ENCODE data around the gene TYSND1. TPM values are rescaled to one million over a fixed set of nuclear protein-coding genes. Genes with fewer than 3 reads are reported as not detected.

TYSND1 gene
- total RNA-seq, 1 experiment from 2014 or later = 39.3 TPM

- no peaks in the 10 kb centered on the region for H3K36me3 ChIP-seq (ENCODE audit: control insufficient read depth, insufficient read depth, low read length)
- ChIA-PET CTCF (no interaction called here), POLR2A (no interaction called here)
- in situ Hi-C loops (cut with HindIII; ENCODE audit: low pct_unique_long_range_greater_than_20kb, low sequenced_read_pairs) (no loop called here), intact Hi-C loops (cut with micrococcal nuclease; ENCODE audit: unreplicated experiment) (no loop called here)
- no peak for TF ChIP-seq SIN3A (IDR thresholded peaks at IDR 0.05; ENCODE audit: borderline replicate concordance, insufficient read depth, low read depth, low read length)
- no peak for TF ChIP-seq POLR2AphosphoS5 (IDR thresholded peaks at IDR 0.05; ENCODE audit: low read depth, low read length)
- TF ChIP-seq TCF7L2 (IDR thresholded peaks at IDR 0.05; ENCODE audit: low read depth, low read length) = no peak
- TF ChIP-seq REST (IDR thresholded peaks at IDR 0.05; ENCODE audit: insufficient read depth in 1 of 2, low read depth in 2 of 2, low read length in 1 of 2) = no peak
- TF ChIP-seq CTCF (IDR thresholded peaks at IDR 0.05) = no peak
- H3K4me3 ChIP-seq (ENCODE audit: low read depth in 2 of 2, low read length in 2 of 2) = no peak overlapping the region
- H3K27ac ChIP-seq (ENCODE audit: low read length) = no peak overlapping the region
- ATAC-seq (no peak), DNase-seq (ENCODE audit: low read depth, low spot score) (no peak)
- no peaks in the 10 kb centered on the region for H3K4me1 ChIP-seq (ENCODE audit: control insufficient read depth, insufficient read depth, low read length)
- no TSS peak for BruUV-seq (replicated peaks)
- no peaks in the 10 kb centered on the region for H3K9me3 ChIP-seq (ENCODE audit: control insufficient read depth, insufficient read depth, low read depth, low read length)
- H3K27me3 ChIP-seq (ENCODE audit: control insufficient read depth, insufficient read depth, low read length) = no peaks in the 10 kb centered on the region
Observed at GRCh38 chr10:70109064-70109729, 37.3 kb downstream of the TYSND1 start.

- H3K36me3 ChIP-seq (ENCODE audit: control insufficient read depth, insufficient read depth, low read length) = no peaks in the 10 kb centered on the region
- H3K4me3 ChIP-seq (ENCODE audit: low read depth in 2 of 2, low read length in 2 of 2) = no peak overlapping the region
- no peak for DNase-seq (ENCODE audit: low read depth, low spot score)
- TF ChIP-seq POLR2AphosphoS5 (IDR thresholded peaks at IDR 0.05; ENCODE audit: low read depth, low read length) = no peak
- TF ChIP-seq SIN3A (IDR thresholded peaks at IDR 0.05; ENCODE audit: borderline replicate concordance, insufficient read depth, low read depth, low read length) = no peak
- peak; percentile 85 for TF ChIP-seq CTCF (IDR thresholded peaks at IDR 0.05)
- intact Hi-C loops (cut with micrococcal nuclease; ENCODE audit: unreplicated experiment) = no loop called here
- no TSS peak for BruUV-seq (replicated peaks)
- CTCF ChIA-PET = no interaction called here
- peak; percentile 79 for ATAC-seq
- no peaks in the 10 kb centered on the region for H3K9me3 ChIP-seq (ENCODE audit: control insufficient read depth, insufficient read depth, low read depth, low read length)
- H3K27ac ChIP-seq (ENCODE audit: low read length) = no peak overlapping the region
- no peaks in the 10 kb centered on the region for H3K4me1 ChIP-seq (ENCODE audit: control insufficient read depth, insufficient read depth, low read length)
- POLR2A ChIA-PET = no interaction called here
- H3K27me3 ChIP-seq (ENCODE audit: control insufficient read depth, insufficient read depth, low read length) = no peaks in the 10 kb centered on the region
- in situ Hi-C loops (cut with HindIII; ENCODE audit: low pct_unique_long_range_greater_than_20kb, low sequenced_read_pairs) = no loop called here
Observed at GRCh38 chr10:70106958-70107791, 39.3 kb downstream of the TYSND1 start.

All from Panc1 (cell line).